IMR-90 (cell line): ENCODE measurements around the gene FOXO4.

Experiments
- CEBPB ChIP-seq: IDR thresholded peaks from 2 replicates; pipeline ENCODE4 v1.6.1; 2012; ENCODE audit warnings: low read depth, low read length, improper control_type of control experiment
- CHD1 ChIP-seq: IDR thresholded peaks from 2 replicates; pipeline ENCODE4 v1.6.1; 2012; ENCODE audit warnings: low read depth, low read length, improper control_type of control experiment
- ELK1 ChIP-seq: fragments of 150-350 bp; IDR thresholded peaks from 2 replicates; pipeline ENCODE4 v1.6.1; 2016; ENCODE audit warnings: low read depth, mild to moderate bottlenecking, low read length, moderate library complexity, borderline replicate concordance
- MAFK ChIP-seq: IDR thresholded peaks from 2 replicates; pipeline ENCODE4 v1.6.1; 2012; ENCODE audit warnings: low read depth, low read length, improper control_type of control experiment
- POLR2A ChIP-seq: IDR thresholded peaks from 2 replicates; pipeline ENCODE4 v1.6.1; 2012; ENCODE audit warnings: mild to moderate bottlenecking, low read depth, low read length
- RFX5 ChIP-seq: IDR thresholded peaks from 2 replicates; pipeline ENCODE4 v1.8.0; 2012; ENCODE audit warnings: low read depth, mild to moderate bottlenecking, low read length, moderate library complexity
- TF ChIP-seq, protein P1 (sequence below): conservative IDR thresholded peaks from 2 replicates; pipeline ENCODE4 v1.5.1; 2012; ENCODE audit warnings: mild to moderate bottlenecking, low read depth, low read length, improper control_type of control experiment
- TF ChIP-seq, protein P2 (sequence below): fragments of 150-350 bp; IDR thresholded peaks from 2 replicates; pipeline ENCODE4 v1.6.1; 2017; ENCODE audit warnings: mild to moderate bottlenecking, antibody characterized with exemption, low read length, low read depth

- TF ChIP-seq ELK1 (no peak), POLR2A (no peak), CEBPB (no peak), CHD1 (no peak), RFX5 (no peak), MAFK (no peak)
- TF ChIP-seq, protein P1, sequence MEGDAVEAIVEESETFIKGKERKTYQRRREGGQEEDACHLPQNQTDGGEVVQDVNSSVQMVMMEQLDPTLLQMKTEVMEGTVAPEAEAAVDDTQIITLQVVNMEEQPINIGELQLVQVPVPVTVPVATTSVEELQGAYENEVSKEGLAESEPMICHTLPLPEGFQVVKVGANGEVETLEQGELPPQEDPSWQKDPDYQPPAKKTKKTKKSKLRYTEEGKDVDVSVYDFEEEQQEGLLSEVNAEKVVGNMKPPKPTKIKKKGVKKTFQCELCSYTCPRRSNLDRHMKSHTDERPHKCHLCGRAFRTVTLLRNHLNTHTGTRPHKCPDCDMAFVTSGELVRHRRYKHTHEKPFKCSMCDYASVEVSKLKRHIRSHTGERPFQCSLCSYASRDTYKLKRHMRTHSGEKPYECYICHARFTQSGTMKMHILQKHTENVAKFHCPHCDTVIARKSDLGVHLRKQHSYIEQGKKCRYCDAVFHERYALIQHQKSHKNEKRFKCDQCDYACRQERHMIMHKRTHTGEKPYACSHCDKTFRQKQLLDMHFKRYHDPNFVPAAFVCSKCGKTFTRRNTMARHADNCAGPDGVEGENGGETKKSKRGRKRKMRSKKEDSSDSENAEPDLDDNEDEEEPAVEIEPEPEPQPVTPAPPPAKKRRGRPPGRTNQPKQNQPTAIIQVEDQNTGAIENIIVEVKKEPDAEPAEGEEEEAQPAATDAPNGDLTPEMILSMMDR = no peak
- TF ChIP-seq, protein P2, sequence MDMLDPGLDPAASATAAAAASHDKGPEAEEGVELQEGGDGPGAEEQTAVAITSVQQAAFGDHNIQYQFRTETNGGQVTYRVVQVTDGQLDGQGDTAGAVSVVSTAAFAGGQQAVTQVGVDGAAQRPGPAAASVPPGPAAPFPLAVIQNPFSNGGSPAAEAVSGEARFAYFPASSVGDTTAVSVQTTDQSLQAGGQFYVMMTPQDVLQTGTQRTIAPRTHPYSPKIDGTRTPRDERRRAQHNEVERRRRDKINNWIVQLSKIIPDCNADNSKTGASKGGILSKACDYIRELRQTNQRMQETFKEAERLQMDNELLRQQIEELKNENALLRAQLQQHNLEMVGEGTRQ = no peak
Measured at GRCh38 chrX:71103110-71103983, 7.7 kb downstream of the FOXO4 start.
